A549 (cell line): ENCODE results near the gene SLC10A7. TPM values are rescaled to one million over a fixed set of nuclear protein-coding genes. Genes with fewer than 3 reads are reported as not detected.

Source experiments
- ATAC-seq, 2 experiments: fragments of 200-7000 bp in 1 of 2; fragments of >200 bp in 1 of 2; cut with Nextera tagmentation in 1 of 2; cut with Tn5 transposase in 1 of 2; 3 replicates each; pipeline versions ENCODE4 v1.8.0 to v1.9.1; 2018 to 2020; ENCODE audit warnings: mild to moderate bottlenecking in 1 of 2, moderate library complexity in 1 of 2
- CTCF ChIA-PET: fragments of 300-600 bp; sonication (Branson Sonifier 250); formaldehyde crosslinking; extraction: SDS; loops from one replicate; lab custom pipeline; 2021; ENCODE audit warnings: antibody characterized with exemption, inconsistent platforms; lab: Yijun Ruan, JAX
- POLR2A ChIA-PET: fragments of 350-600 bp; formaldehyde crosslinking; extraction: SDS; loops from one replicate; lab custom pipeline; 2021; ENCODE audit warnings: antibody characterized with exemption, inconsistent platforms; lab: Yijun Ruan, JAX
- DNase-seq, 2 experiments: peaks; one replicate each; pipeline versions ENCODE4 v3.0.0 to v3.0.0-alpha.2; 2011 to 2016; ENCODE audit warnings: low read depth in 1 of 2, low spot score in 1 of 2
- FAIRE-seq: peaks from 2 replicates; lab custom pipeline; 2011; peaks lifted over from hg19 to GRCh38; lab: Jason Lieb, UNC
- H3K27ac ChIP-seq, 2 experiments: fragments of >200 bp; sonication (Bioruptor Twin); formaldehyde crosslinking; 3 replicates each; pipeline ENCODE4 v1.5.1; 2016 to 2017
- H3K4me1 ChIP-seq: fragments of >200 bp; sonication (Bioruptor Twin); formaldehyde crosslinking; 3 replicates; pipeline ENCODE4 v1.6.1; 2016
- H3K4me2 ChIP-seq: fragments of >200 bp; sonication (Bioruptor Twin); formaldehyde crosslinking; 3 replicates; pipeline ENCODE4 v1.6.1; 2016
- H3K4me3 ChIP-seq: fragments of >200 bp; sonication (Bioruptor Twin); formaldehyde crosslinking; 3 replicates; pipeline ENCODE4 v1.5.1; 2016
- H3K9me3 ChIP-seq: fragments of >200 bp; sonication (Bioruptor Twin); formaldehyde crosslinking; 3 replicates; pipeline ENCODE4 v1.6.1; 2016
- BHLHE40 ChIP-seq: IDR thresholded peaks from 2 replicates; pipeline ENCODE4 v1.6.1; 2012; ENCODE audit warnings: low read depth, low read length, inconsistent platforms
- CBX2 ChIP-seq: fragments of 200-600 bp; sonication (generic); IDR thresholded peaks from 2 replicates; pipeline ENCODE4 v1.6.1; 2016; ENCODE audit warnings: low read depth, mild to moderate bottlenecking, borderline replicate concordance
- CBX8 ChIP-seq: fragments of 200-600 bp; sonication (generic); IDR thresholded peaks from 2 replicates; pipeline ENCODE4 v1.6.1; 2016
- CEBPB ChIP-seq, 2 experiments: fragments of >200 bp in 1 of 2; sonication (Bioruptor Twin) in 1 of 2; formaldehyde crosslinking in 1 of 2; IDR thresholded peaks; 2 replicates each; pipeline ENCODE4 v1.6.1; 2012 to 2016
- CHD4 ChIP-seq: fragments of 200-600 bp; sonication (generic); IDR thresholded peaks from 2 replicates; pipeline ENCODE4 v1.6.1; 2016; ENCODE audit warnings: antibody characterized with exemption, mild to moderate bottlenecking, borderline replicate concordance
- EP300 ChIP-seq, 2 experiments: fragments of >200 bp; sonication (Bioruptor Twin); formaldehyde crosslinking; IDR thresholded peaks; 2 replicates in 1 of 2; 3 replicates in 1 of 2; pipeline ENCODE4 v1.6.1; 2016 to 2017
- ESRRA ChIP-seq: fragments of 150-350 bp; IDR thresholded peaks from 2 replicates; pipeline ENCODE4 v1.6.1; 2014; ENCODE audit warnings: mild to moderate bottlenecking, low read length, borderline replicate concordance
- FOSL2 ChIP-seq, 2 experiments: fragments of 450-650 bp in 1 of 2; fragments of >200 bp in 1 of 2; sonication (Bioruptor Twin) in 1 of 2; formaldehyde crosslinking; IDR thresholded peaks; 2 replicates each; pipeline versions ENCODE4 v1.5.0 to v1.6.1; 2016 to 2020; ENCODE audit warnings: mild to moderate bottlenecking in 1 of 2, moderate library complexity in 1 of 2
- FOXS1 ChIP-seq: fragments of 250-450 bp; sonication (Bioruptor Pico); IDR thresholded peaks from 2 replicates; pipeline ENCODE4 v1.5.0; 2020; ENCODE audit warnings: mild to moderate bottlenecking, moderate library complexity
- GATA3 ChIP-seq: IDR thresholded peaks from 2 replicates; pipeline ENCODE4 v1.6.1; 2012; ENCODE audit warnings: borderline replicate concordance
- HEYL ChIP-seq: fragments of 250-450 bp; sonication (Bioruptor Pico); IDR thresholded peaks from 2 replicates; pipeline ENCODE4 v1.8.0; 2021; ENCODE audit warnings: mild to moderate bottlenecking, moderate library complexity
- HOXA7 ChIP-seq: fragments of 250-450 bp; sonication (Bioruptor Pico); IDR thresholded peaks from 2 replicates; pipeline ENCODE4 v1.5.0; 2020; ENCODE audit warnings: mild to moderate bottlenecking, moderate library complexity
- HOXB13 ChIP-seq: fragments of 250-450 bp; sonication (Bioruptor Pico); IDR thresholded peaks from 2 replicates; pipeline ENCODE4 v1.5.0; 2020; ENCODE audit warnings: low read depth, mild to moderate bottlenecking, moderate library complexity
- JUNB ChIP-seq: fragments of >200 bp; sonication (Bioruptor Twin); formaldehyde crosslinking; IDR thresholded peaks from 2 replicates; pipeline ENCODE4 v1.6.1; 2016
- MAFK ChIP-seq: fragments of 450-650 bp; IDR thresholded peaks from 2 replicates; pipeline ENCODE4 v1.6.1; 2014; ENCODE audit not compliant: partially characterized antibody
- NPAS2 ChIP-seq: fragments of 250-450 bp; sonication (Bioruptor Pico); IDR thresholded peaks from 2 replicates; pipeline ENCODE4 v1.8.0; 2022; ENCODE audit warnings: mild to moderate bottlenecking, moderate library complexity, borderline replicate concordance
- POLR2A ChIP-seq: IDR thresholded peaks from 2 replicates; pipeline ENCODE4 v1.6.1; 2012; ENCODE audit warnings: mild to moderate bottlenecking, low read length
- RARB ChIP-seq: fragments of 250-450 bp; sonication (Bioruptor Pico); IDR thresholded peaks from 2 replicates; pipeline ENCODE4 v1.8.0; 2021; ENCODE audit warnings: mild to moderate bottlenecking, moderate library complexity
- RNF2 ChIP-seq: fragments of 200-600 bp; sonication (generic); IDR thresholded peaks from 2 replicates; pipeline ENCODE4 v1.6.1; 2016; ENCODE audit warnings: low read depth, mild to moderate bottlenecking, antibody characterized with exemption, moderate library complexity, borderline replicate concordance
- SREBF2 ChIP-seq: fragments of 450-650 bp; IDR thresholded peaks from 2 replicates; pipeline ENCODE4 v1.6.1; 2014; ENCODE audit warnings: mild to moderate bottlenecking, moderate library complexity
- TFCP2L1 ChIP-seq: fragments of 250-450 bp; sonication (Bioruptor Pico); IDR thresholded peaks from 2 replicates; pipeline ENCODE4 v1.5.0; 2021; ENCODE audit warnings: mild to moderate bottlenecking
- ZC3H11A ChIP-seq: fragments of 450-650 bp; IDR thresholded peaks from 2 replicates; pipeline ENCODE4 v1.6.1; 2014; ENCODE audit warnings: antibody characterized with exemption, mild to moderate bottlenecking
- ZFP36 ChIP-seq: fragments of 450-650 bp; IDR thresholded peaks from 2 replicates; pipeline ENCODE4 v1.6.1; 2014; ENCODE audit warnings: borderline replicate concordance; ENCODE audit not compliant: partially characterized antibody
- ZNF302 ChIP-seq: fragments of 250-450 bp; sonication (Bioruptor Pico); IDR thresholded peaks from 2 replicates; pipeline ENCODE4 v1.9.0; 2021; ENCODE audit warnings: inconsistent platforms, mild to moderate bottlenecking, moderate library complexity
- WGBS: methylation state at CpG from one replicate; pipeline ENCODE4 v1.1.6; 2017; ENCODE audit errors: missing lambda C conversion rate; 5-methylcytosine and 5-hydroxymethylcytosine counted together
- polyA plus RNA-seq, 4 experiments: library from polyadenylated mRNA; depleted of rRNA in 3 of 4; stranded (reverse); fragments of >200 nt; fragmentation: RNase III in 1 of 4; extraction: RNeasy Plus Mini Kit Qiagen cat#74134 plus additional on column Dnase treatment in 1 of 4; gene quantifications; 2 replicates in 3 of 4; 3 replicates in 1 of 4; pipeline ENCODE4 v1.2.3, GENCODE V29; 2011 to 2017
- TF ChIP-seq, protein P1 (sequence below): fragments of 150-350 bp; IDR thresholded peaks from 2 replicates; pipeline ENCODE4 v1.6.1; 2014; ENCODE audit warnings: low read depth, mild to moderate bottlenecking, low read length
- TF ChIP-seq, protein P2 (sequence below): IDR thresholded peaks from 2 replicates; pipeline ENCODE4 v1.6.1; 2012
- TF ChIP-seq, protein P3 (sequence below): IDR thresholded peaks from 2 replicates; pipeline ENCODE4 v1.6.1; 2012; ENCODE audit warnings: low read depth, borderline replicate concordance

Gene SLC10A7
- polyA plus RNA-seq, 2 of the 4 experiments (the other 2 are of a cell fraction): 1.3 to 6.5 TPM

DNA sequence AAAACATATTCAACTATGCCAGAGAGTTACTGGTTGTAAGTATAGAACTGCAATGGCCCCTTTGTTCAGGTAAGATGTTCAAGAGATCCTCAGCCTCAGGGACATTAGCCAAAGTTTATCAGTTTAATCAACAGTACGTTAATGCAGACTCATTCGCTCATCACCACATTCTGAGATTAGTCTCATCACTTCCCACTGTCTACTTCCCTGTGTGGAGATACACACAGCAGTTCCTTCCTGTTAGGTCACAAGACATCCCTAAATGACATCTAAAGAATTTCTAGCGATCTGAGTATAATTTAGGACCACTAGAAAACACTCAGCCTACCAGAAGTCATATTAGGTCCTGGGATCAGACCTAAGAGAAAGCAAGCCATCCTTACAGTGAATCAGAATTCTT lies 10.4 kb downstream of the SLC10A7 start:
- Histone ChIP-seq H3K9me3 (no peaks in the 10 kb centered on the region), H3K4me2 (no peak overlapping the region)
- ATAC-seq (no peak), FAIRE-seq (no peak)
- CTCF ChIA-PET: no interaction called here
- WGBS: 63% methylated on average over 3 of the region's 3 CpGs
- TF ChIP-seq CEBPB (IDR thresholded peaks at IDR 0.05) (no peak), ESRRA (no peak), POLR2A (no peak)
- TF ChIP-seq, all 56 proteins: peak for 0
- no peaks in the 10 kb centered on the region for H3K4me1 ChIP-seq
- POLR2A ChIA-PET: no interaction called here
- no peak for DNase-seq
- no peak overlapping the region for H3K27ac ChIP-seq
- no peak overlapping the region for H3K4me3 ChIP-seq

DNA sequence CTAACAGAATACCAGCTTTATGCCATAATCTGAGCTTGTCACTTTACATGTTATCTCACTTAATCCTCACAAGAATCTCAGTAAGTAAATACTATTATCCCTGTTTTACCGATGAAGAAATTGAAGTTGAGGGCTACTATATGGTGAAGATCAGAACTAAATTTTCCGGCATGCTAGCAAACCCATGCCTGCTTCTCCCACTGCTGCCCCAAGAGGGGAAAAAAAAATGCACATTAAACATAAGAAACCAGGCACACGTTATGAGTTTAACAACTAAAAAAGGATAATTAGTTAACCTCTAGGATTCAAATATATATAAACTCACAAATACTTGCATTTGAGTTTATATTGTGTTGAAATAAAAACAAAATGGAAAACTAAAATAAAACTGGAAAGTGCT lies 10.8 kb downstream of the SLC10A7 start:
- TF ChIP-seq RNF2 (no peak), SREBF2 (no peak), ZFP36 (no peak), CBX8 (no peak), JUNB (no peak), BHLHE40 (no peak), CBX2 (no peak), FOSL2 (IDR thresholded peaks at IDR 0.05) (no peak), FOSL2 (CRISPR knock-in tag; IDR thresholded peaks at IDR 0.05) (no peak), GATA3 (no peak), CHD4 (no peak)
- TF ChIP-seq, protein P1, sequence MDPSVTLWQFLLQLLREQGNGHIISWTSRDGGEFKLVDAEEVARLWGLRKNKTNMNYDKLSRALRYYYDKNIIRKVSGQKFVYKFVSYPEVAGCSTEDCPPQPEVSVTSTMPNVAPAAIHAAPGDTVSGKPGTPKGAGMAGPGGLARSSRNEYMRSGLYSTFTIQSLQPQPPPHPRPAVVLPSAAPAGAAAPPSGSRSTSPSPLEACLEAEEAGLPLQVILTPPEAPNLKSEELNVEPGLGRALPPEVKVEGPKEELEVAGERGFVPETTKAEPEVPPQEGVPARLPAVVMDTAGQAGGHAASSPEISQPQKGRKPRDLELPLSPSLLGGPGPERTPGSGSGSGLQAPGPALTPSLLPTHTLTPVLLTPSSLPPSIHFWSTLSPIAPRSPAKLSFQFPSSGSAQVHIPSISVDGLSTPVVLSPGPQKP: no peak
- WGBS: 85% methylated on average over 3 of the region's 3 CpGs
- H3K4me2 ChIP-seq: no peak overlapping the region
- no peaks in the 10 kb centered on the region for H3K4me1 ChIP-seq
- DNase-seq (no peak), ATAC-seq (no peak), FAIRE-seq (no peak)
- no peak overlapping the region for H3K27ac ChIP-seq
- ChIA-PET POLR2A (no interaction called here), CTCF (no interaction called here)
- no peaks in the 10 kb centered on the region for H3K9me3 ChIP-seq
- no peak overlapping the region for H3K4me3 ChIP-seq

DNA sequence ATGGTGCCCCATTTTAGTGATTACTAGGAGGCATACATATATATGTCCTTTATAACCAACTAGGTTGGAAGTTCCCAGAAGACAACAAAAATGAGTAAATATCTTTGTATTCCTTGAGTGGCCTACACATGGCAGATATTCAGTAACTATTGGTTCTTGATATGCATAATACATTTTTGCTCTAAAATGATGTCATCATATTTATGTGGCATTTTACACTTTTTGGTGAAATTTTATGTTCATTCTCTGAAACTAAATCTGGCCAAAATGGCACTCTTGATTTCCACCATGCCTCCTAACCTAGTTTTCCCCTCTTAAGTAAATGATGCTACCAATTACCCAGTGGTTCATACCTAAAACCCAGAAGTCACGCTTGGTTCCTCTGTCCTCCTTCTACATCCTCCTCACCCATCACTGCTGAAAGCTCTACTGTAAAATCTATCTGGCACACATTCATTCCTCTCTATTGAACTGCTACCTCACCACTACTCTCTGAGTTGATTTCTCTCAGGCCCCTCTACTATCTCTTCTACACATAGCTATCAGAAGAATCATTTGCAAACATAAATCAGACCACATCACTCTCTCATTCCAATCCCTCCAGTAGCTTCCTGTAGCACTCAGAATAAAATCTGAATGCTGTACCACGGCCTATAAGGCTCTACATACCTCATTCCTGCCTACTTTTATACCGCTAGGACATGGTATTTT lies 13.4 kb downstream of the SLC10A7 start:
- H3K4me1 ChIP-seq: no peaks in the 10 kb centered on the region
- ChIA-PET POLR2A (no interaction called here), CTCF (no interaction called here)
- H3K9me3 ChIP-seq: no peaks in the 10 kb centered on the region
- WGBS: 64% methylated on average over 3 of the region's 3 CpGs
- FAIRE-seq (no peak), DNase-seq (no peak), ATAC-seq (no peak)
- H3K4me3 ChIP-seq: no peak overlapping the region
- no peak overlapping the region for H3K27ac ChIP-seq
- TF ChIP-seq ZC3H11A: no peak
- TF ChIP-seq MAFK: no peak
- no peak for TF ChIP-seq SREBF2
- TF ChIP-seq CHD4: no peak
- no peak for TF ChIP-seq ZNF302 (CRISPR knock-in tag)
- TF ChIP-seq RARB: no peak
- no peak overlapping the region for H3K4me2 ChIP-seq

DNA sequence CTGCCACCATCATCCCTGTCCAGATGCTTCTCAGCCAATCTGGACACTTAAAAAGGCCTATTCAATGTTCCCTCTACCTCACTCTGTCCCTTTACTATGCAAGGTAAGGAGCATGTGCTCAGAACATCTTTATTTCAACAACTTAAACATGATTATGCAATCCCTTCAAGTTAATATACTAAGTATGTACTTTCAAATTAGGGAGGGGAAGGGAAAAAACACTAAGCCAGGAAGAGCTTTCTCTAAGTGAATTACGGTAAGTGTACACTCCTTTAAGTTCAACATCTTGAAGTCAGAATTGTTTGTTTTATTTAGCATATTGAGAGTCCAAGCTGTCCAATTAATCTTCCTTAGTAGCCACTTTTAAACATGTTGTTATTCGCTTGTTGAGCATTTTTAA lies 14.1 kb downstream of the SLC10A7 start:
- H3K27ac ChIP-seq: no peak overlapping the region
- TF ChIP-seq ZFP36 (no peak), JUNB (no peak), FOXS1 (no peak), POLR2A (no peak), NPAS2 (CRISPR knock-in tag) (no peak), CEBPB (IDR thresholded peaks at IDR 0.05) (no peak), EP300 (IDR thresholded peaks at IDR 0.05) (no peak), HEYL (CRISPR knock-in tag) (no peak), HOXB13 (CRISPR knock-in tag) (no peak), HOXA7 (CRISPR knock-in tag) (no peak), TFCP2L1 (CRISPR knock-in tag) (no peak)
- TF ChIP-seq, protein P2, sequence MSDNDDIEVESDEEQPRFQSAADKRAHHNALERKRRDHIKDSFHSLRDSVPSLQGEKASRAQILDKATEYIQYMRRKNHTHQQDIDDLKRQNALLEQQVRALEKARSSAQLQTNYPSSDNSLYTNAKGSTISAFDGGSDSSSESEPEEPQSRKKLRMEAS: no peak
- TF ChIP-seq, protein P1: no peak
- TF ChIP-seq, protein P3, sequence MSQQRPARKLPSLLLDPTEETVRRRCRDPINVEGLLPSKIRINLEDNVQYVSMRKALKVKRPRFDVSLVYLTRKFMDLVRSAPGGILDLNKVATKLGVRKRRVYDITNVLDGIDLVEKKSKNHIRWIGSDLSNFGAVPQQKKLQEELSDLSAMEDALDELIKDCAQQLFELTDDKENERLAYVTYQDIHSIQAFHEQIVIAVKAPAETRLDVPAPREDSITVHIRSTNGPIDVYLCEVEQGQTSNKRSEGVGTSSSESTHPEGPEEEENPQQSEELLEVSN: no peak
- H3K4me2 ChIP-seq: no peak overlapping the region
- WGBS: 85% methylated on average over 2 of the region's 2 CpGs
- DNase-seq (no peak), FAIRE-seq (no peak), ATAC-seq (no peak)
- H3K4me1 ChIP-seq: no peaks in the 10 kb centered on the region
- CTCF ChIA-PET: no interaction called here
- POLR2A ChIA-PET: no interaction called here
- H3K4me3 ChIP-seq: no peak overlapping the region
- H3K9me3 ChIP-seq: no peaks in the 10 kb centered on the region
